Right kidney (tissue), 1 donor: ENCODE data around the gene SEC14L3.

ENCODE experiments used
- DNase-seq: peaks from one replicate; pipeline ENCODE4 v3.0.0-alpha.2; 2016

Gene SEC14L3

DNA sequence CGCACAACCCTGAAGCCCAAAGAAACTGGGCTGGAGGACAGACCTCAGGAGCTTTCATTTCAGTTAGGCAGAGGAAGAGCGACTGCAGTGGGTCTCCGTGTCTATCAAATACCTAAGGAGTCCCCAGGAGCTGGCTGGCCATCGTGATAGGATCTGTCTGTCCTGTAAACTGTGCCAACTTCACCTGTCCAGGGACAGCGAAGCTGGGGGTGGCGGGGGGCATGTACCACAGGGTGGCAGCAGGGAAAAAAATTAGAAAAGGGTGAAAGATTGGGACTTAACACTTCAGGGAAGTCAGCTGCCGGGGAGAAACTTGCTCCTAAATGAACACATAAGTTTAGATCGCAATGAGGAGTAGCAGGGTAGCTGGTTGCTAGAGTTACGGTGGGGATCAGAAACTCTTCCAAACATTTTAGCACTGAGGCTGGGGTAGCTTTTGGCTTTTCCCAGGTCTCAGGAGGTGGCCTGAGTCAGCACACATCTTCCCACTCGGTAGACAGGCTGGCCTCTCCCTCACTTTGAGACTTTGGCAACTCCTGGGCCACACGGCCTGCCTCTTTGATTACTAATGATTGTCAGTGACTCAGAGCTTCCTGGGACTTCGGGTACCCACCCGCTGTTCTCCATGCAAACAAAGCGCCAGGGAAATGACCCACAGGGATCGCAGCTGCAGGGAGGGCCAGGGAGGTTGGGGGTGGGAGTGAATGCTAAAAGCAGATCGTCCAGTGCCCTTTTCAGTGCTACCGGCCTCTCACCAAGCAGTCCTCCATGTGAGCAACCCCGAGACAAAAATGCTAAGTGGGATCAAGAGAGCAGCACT, 49.1 kb downstream of the SEC14L3 start:
- no peak for DNase-seq

DNA sequence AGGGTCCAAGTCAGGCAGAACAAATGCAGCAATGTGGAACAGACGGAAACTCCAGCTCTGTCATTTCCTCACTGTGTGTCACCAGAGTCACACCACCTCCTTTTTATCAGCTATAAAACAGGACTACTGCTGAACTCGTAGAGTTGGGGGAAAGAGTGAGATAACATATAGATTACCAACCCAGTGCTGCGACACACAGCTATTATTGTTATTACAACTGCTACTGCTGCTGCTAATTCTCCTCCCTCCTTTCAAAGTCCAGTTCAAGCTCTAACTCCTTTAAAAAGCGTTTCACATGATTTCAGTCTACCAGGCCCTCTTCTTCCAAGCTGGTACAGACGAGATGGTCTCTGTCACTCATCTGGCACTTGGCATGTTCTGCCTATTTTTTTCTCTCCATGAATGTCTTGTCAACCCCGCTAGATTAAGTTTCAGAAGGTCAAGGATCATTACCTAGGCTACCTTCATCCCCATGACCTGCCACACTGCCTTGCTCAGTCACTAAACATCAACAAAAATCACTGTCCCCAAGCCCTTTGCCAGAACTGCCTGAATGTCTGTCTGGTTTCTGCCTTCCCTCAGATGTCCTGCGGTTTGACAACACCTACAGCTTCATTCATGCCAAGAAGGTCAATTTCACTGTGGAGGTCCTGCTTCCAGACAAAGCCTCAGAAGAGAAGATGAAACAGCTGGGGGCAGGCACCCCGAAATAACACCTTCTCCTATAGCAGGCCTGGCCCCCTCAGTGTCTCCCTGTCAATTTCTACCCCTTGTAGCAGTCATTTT, 49.9 kb downstream of the SEC14L3 start:
- no peak for DNase-seq

DNA sequence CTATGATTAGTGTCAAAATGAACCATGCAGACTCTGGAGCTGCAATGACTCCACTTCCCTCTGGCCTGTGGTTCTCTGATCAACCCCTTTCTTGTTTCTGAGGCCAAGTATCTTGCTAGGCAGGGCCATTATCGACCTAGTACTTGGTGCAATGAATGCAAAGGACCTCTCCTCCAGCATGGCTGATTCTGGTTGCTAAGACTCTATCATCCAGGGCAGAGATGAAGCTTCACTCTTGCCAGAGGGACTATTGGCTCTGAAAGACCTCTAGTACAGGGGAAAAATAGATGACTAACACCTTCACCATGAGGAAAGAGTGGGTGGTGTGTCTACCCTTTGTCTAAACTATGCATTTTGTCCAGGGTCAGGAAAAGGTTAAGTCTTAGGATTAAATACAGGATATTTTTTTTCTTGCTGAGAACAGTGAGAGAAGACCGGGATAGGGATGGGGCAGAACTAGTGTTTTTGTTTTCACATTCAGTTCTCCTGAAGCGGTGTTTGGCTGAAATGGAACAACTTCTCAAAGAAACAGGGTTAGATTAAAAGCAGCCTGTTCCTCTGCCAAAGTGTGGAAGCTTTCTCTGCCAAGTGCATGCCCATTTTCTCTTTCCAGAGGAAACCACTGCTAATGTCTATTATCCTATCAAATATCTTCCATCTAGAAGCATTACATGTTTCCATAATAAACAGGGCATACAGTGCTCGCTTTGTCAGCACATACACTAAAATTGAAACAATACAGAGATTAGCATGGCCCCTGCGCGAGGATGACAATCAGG, 51.3 kb downstream of the SEC14L3 start:
- DNase-seq: no peak

DNA sequence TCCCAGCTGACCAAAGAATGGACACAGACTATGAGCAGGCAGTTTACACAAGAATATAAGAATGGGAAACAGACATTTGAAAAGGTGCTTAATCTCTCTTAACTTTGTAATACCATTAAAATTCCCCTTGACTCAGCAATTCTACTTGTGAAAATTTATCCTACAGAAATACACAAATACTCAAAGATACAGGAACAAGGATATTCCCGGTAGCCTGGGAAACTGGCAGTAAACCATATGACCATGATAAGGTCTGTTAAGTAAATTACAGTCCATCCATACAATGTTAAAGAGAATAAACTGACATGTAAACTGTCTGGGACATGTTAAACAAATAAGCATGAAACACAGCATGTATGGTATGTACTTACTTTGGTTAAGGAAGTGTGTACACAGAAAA, 55.0 kb downstream of the SEC14L3 start:
- no peak for DNase-seq

DNA sequence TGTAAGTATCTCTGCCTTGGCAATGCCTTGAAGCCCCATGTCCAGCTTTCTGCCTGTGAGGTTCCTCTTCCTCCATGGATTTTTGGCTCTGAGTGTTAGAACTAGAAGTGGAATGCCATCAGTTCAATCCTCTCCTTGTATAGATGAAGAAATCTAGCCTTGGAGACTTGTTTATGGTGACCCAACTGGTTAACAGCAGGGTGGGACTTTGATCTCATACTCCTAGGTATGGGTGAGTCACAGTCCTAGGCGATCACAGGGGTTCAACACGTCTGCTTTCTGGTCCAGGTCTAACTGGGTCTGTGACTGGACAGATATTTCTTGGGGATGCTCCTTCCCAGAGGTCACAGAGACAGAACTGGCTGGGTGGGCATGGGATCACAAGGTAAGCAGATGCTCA, 55.4 kb downstream of the SEC14L3 start:
- no peak for DNase-seq

DNA sequence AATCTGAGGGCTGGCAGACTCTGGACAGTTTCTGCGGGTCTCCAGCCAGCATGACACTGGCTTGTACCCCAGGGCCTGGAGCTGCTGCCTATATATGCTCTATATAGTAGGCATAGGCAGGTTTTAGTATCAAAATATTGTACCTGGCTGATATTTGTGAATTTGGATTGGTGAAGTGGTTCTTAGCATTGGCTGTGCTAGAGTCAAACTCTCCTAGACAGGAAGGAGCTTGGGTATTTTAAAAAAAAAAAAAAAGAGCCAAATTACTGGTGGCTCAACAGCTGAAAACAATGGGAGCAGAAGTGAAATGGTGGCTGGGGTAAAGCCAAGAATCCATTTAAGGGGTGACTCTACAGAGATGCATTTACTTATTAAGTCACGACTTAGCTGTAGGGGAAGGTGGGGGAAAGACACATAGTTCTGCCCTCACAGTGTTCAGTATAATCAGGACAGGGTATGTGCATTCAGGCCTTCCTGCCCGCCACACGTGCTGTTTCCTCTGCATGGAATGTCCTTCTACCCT, 57.2 kb downstream of the SEC14L3 start:
- DNase-seq: no peak

DNA sequence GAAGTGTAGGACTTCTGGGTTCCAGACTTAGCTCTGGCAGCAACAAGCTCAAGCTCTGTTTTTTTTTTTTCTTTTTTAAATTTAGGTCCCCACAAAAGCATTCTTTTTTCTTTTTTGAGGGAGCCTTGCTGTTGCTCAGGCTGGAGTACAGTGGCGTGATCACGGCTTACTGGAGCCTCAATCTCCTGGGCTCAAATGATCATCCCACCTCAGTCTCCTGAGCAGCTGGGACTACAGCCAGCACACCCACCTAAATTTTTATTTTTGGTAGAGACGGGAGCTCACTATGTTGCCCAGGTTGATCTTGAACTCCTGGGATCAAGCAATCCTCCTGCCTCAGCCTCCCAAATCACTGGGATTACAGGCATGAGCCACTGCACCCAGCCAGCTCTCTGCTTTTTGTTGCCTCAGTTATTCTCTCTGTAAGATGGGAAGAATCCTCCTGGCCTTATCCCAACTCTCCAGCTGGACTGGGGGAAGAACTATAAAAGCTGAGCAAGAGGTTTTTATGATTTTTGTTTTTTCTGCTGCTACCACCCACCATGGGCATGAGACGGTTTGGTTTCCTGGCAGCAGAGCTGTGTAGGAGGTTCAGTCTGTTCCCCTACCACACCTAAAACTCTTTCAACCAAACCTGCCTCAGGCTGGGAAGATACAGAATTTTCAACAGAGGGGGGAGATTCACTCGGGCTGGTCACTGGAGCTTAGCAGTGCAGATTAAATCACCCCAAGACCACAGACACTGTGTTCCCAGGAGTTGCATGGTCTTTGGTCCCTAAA, 57.9 kb downstream of the SEC14L3 start:
- no peak for DNase-seq

DNA sequence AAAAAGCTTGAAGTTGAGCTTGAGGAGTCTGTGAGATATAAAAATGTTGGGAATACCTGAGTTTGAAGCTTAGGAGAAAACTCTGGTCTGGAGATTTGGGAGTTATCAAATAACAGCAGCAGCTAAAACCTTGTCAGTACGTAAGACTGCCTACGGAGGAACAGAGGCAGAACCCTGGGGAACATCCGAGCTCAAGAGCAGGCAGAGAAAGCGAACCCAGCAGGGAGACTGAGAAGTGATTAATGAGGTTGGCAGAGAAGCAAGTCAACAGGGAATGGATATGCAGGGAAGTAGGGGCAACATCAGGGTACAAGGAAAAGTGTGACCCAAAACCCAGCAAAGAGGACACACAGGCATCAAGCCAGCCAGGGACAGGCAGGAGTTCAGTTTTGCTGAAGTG, 58.8 kb downstream of the SEC14L3 start:
- DNase-seq: no peak

DNA sequence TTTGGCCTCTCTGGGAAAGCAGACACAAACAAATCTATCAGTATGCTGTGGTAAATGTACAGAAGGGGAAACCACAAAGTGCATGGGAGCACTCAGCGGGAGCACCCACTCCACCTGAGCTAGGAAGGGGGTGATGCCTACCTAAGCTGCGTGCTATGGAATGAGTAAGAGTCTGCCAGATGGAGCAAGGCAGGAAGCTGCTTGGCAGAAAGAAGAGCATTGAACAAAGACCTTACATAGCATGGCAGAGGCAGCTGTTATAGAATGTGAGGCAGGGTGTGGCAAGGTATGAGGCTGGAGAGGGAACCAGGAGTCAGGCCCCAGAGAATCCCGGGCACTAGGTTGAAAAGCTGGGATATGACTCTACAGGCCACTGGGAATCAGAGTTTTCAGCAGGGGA, 60.0 kb downstream of the SEC14L3 start:
- DNase-seq: no peak
